Measurements from ENCODE around the gene TCP11. TPM values are rescaled to one million over a fixed set of nuclear protein-coding genes. Genes with fewer than 3 reads are reported as not detected.
A peak's percentile ranks its signal among the peaks of the same experiment; 100 is the strongest.

The TCP11 gene
- total RNA-seq, 1 donor: 2.2 TPM

GRCh38 chr6:35096129-35096862 lies 44.8 kb downstream of the TCP11 start:
- DNase-seq (ENCODE audit: low read depth in 2 of 3, low spot score in 2 of 3): no peak

GRCh38 chr6:35094183-35094582 lies 47.0 kb downstream of the TCP11 start:
- no peak for DNase-seq (ENCODE audit: low read depth in 2 of 3, low spot score in 2 of 3)

DNA sequence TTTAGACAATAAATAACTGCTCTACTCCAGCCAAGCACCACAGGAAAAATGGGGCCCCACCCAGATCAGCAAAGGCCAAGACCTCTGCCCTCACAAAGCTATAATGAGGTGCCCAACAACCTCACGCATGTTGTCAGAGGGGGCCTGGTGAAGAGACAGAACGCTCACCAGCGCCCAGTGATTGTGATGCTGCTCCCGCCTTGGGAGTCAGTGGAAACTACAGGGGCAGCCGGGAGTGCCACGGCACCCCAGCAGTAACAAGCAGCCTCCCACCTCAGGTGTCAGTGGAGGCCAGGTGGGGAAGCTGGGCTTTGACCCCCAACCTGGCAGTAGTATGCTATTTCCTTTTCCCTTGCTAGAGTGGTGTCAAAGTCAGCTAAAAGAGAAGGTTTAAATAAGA lies 47.4 kb downstream of the TCP11 start:
- DNase-seq (ENCODE audit: low read depth in 2 of 3, low spot score in 2 of 3): no peak

DNA sequence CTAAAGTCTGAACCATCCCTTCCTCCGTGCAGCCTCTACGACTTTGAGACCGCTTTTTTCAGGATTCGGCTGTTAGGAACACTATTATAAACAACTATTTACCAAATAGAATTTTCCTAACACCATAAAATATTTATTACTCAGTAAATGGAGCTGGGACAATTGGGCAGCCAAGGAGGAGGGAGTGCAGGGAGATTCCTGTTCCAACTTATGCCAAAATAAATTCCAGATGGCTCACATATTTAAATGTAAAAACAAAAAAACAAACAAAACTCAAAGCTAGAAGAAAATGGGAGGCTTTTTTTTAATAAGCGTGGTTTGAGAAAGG lies 48.1 kb downstream of the TCP11 start:
- no peak for DNase-seq (ENCODE audit: low read depth in 2 of 3, low spot score in 2 of 3)

DNA sequence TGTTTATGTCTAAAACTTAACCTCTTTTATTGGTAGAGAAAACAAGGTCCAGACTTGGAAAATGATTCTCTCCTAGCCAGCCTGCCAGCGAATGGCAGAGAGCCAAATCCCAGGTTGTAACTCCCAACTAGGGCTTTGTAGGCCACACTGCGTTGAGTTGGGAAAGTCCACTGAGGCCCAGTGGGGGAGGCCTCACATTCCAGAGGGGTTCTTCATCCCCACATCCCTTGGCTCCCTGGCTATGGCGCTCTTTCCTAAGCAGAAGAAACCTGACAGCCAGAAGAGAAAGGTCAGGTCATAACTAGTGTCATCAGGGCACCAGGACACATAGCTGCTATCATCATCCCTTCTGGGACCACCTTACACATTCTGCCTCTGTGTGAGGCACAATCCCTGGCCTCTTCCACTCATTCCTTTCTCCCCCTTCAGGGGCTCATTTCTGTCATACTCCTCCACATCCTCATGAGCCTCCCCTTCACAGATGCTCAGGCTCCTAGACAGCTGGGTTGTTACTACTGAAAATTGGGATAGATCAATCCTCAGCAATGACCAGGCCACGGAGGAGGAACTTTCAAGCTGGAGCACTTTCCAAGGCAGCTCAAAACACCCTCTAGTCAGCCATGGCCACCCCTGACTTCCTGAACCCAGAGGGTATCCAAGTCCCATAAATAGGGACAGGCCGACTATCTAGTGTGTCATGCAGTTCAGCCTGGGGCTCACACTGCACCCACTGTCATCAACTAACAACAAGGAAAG lies 48.6 kb downstream of the TCP11 start:
- no peak for DNase-seq (ENCODE audit: low read depth in 2 of 3, low spot score in 2 of 3)

DNA sequence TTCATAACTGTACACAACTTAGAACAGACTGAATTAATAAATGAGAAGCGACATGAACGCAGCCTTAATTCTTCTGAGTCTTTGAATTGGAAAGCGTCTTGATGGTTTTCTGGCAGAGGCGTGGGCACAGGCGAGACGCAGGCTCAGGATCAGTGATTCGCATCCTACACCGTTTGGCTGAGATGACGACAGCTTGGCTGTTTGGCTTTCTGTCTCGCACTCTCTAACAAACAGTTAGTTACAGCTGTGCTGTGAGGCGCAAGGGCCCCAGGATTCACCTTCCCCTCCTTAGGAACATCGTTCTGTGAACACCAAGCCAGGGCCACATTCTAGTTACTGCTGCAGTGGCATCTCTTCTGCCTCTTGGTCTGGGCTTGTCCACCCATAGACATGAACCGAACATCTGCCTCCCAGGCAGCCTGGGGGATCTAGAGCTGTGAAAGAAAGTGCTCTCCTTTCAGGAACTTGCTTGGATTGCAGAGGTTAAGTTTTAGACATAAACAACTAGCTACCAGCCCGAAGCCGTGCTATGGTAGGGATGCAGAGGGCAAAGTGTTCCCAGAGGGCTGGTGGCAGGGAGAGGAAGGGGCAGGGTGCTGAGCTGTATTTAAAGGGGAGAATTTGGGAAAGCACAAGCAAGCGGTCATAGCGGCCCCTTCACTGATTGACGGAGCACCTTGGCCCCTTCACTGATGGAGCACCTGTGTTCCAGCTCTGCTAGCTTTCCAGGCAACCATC lies 49.6 kb downstream of the TCP11 start:
- no peak for DNase-seq (ENCODE audit: low read depth in 2 of 3, low spot score in 2 of 3)

DNA sequence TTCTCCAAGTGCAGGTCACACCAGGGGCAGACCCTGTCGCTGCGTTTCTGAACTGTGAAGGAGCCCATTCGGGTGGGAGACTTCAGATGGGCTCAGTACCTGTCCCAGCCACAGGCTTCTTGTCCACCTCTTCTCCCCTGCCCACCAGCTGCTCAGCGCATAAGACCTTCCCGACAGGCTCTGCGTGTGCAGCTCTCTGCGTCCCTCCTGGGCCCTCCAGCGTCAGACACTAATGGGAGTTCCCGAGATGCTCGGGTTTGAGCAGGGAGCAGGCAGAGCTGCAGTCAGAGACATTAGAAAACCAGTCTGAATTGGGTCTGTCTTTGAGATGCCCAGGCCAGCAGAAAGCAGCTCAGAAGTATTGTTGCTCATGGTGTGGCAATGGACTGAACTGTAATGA lies 50.4 kb downstream of the TCP11 start:
- DNase-seq (ENCODE audit: low read depth in 2 of 3, low spot score in 2 of 3): no peak

DNA sequence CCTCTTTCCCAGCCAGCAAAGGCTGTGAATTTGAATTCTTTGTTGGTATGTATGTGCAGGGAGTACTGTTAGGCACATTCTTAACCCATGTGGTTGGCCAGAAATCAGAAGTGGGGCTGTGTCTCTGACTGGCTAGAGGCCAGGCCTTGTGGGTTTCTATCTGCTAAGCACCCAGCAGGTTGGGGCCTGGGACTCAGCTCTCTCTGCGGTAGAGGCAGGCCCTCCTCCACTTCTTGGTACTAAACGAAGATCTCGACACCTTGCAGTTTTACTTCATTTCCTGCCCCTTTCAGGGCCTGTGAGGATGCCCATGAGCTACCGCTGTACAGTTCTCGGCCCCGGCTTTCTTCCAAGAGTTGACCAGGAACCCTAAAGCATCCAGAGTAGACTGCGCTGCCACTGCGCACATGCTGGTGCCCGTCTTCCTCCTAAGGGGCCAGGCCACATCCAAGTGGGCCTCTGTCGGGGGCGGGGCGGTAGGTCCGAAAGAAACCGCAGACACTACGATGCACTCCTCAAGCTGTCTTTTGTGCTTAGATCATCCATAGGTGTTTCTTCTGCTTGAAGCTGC lies 51.1 kb downstream of the TCP11 start:
- DNase-seq (ENCODE audit: low read depth in 2 of 3, low spot score in 2 of 3): peak in 2 of 3 donors; percentile 25 to 89

DNA sequence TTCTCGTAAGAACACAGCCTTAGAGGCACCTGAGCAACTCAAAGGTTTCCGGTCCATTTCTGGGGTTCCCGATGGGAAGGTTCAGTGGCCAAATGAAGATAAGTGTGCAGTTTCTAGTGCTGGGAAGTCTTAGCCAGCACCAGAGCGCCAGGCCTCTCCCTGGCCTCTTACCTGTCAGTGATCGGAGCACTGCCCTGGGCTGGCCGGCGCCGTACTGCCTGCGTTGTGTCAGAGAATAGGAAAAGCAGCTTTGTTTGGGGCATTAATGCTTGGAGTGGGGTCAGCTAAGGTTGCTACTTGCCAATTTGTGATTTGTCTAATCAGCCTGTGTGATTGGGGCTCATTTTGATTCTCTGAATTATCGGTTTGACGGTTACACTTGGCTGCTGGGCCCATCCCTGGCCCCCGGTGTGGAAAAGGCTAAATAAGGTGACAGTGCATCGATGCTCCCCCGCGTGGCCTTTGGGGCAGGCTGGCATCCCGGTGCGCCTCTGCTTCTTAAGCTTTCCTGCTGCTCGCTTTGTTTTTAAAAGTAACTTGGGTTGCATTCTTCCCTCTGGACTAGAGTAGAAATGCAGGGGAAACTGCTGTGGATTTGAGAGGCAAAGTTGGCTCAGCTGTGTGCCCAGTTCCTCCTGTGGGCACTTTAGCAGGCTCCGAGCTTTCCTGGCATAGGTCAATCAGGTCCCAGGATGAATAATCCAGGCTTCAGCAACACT lies 51.8 kb downstream of the TCP11 start:
- DNase-seq (ENCODE audit: low read depth in 2 of 3, low spot score in 2 of 3): no peak

- DNase-seq (ENCODE audit: low read depth in 2 of 3, low spot score in 2 of 3): no peak
These were observed 52.6 kb downstream of the TCP11 start for GRCh38 chr6:35088281-35089215.

DNA sequence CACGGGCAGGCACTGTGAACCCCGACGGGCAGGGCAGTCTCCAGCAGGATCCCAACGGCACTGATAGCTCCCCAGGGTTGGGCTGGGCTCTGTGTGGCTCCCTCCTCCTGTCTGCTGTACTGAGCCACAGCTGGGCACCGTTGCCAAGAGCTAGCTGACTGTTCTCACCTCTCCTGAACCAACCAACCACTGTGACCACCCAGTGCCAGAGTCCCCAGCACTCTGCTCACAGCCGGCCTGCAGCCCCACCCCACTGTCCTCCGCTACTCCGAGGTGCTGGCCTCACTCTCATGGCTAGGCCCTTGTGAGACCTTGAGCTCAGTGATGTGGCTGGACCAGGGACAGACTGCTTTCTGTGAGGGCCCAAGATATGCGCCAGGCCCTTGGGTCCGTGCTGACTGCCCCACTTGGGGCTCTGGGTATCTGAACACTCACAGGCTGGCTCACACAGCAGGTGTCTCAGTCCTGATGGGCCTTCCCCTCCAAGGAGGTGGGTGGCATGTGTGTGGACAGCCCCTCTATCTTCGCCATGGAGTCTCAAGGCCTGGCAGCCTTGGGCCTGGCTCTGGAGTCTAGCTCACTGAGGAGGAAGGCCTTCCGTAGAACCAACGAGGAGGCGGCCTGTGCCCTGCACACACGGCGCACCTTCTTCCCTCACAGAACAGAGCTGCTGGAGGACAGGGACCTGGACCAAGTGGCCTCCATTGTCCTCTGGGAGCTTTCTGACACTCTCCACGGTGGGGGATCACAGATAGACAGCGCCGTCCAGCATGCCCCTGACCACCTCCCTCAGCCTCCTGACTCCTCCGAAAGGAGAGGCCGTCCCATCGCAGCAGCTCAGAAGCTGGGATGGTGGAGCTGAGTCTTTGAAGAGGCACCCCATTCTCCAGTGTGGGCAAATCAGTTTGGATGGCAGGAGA lies 53.5 kb downstream of the TCP11 start:
- DNase-seq (ENCODE audit: low read depth in 2 of 3, low spot score in 2 of 3): no peak

DNA sequence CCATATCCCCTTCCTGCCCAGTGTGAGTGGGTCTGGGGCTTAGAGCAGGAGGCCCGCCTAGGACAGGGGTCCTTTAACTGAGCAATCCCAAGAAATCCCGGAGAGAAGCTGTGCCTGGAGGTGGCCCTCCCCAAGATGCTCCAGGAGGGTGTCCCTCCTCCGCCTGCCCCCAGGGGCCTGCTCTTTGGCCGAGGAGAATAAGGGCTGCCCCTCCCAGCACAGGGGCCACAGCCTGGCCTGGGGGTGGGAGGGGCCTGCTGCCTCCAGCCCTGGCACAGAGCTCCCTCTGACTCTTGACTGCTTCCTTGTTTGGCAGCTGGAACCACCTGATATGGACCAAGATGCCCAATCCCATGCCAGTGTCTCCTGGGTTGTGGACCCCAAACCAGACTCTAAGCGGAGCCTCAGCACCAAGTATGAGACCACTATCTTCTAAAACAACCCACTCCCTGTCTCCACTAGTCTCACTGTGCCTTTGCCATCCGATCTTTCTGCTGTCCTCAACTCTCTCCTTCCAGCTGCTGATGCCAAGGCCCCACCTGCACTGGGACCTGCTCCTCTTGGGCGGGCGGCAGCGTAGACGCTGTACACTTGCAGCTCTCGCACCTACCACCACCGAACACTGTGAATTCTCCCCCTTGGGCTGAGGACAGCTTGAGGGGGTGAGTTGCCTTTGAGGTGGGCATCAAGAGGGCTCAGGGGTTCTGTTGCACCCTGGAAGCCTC lies 54.3 kb downstream of the TCP11 start:
- DNase-seq (ENCODE audit: low read depth in 2 of 3, low spot score in 2 of 3): no peak

DNA sequence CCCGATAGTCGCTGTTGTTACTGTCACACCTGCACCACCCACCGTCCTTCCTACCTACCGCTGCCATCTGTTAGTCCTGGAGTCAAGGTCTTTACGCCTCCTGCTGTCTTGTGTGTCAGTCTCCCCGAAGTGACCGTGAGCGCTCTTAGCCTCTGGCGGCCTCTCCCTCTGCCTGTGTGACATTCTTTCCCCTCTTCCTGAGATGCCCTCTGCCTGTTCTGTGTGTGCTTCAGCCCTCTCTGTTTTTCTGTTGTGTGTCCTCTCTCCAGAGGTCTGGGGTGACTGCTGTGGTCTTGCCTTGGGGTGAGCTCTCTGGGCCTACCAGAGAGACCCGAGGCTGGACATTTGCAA lies 54.9 kb downstream of the TCP11 start:
- no peak for DNase-seq (ENCODE audit: low read depth in 2 of 3, low spot score in 2 of 3)

GRCh38 chr6:35085359-35086281 lies 55.5 kb downstream of the TCP11 start:
- DNase-seq (ENCODE audit: low read depth in 2 of 3, low spot score in 2 of 3): no peak

DNA sequence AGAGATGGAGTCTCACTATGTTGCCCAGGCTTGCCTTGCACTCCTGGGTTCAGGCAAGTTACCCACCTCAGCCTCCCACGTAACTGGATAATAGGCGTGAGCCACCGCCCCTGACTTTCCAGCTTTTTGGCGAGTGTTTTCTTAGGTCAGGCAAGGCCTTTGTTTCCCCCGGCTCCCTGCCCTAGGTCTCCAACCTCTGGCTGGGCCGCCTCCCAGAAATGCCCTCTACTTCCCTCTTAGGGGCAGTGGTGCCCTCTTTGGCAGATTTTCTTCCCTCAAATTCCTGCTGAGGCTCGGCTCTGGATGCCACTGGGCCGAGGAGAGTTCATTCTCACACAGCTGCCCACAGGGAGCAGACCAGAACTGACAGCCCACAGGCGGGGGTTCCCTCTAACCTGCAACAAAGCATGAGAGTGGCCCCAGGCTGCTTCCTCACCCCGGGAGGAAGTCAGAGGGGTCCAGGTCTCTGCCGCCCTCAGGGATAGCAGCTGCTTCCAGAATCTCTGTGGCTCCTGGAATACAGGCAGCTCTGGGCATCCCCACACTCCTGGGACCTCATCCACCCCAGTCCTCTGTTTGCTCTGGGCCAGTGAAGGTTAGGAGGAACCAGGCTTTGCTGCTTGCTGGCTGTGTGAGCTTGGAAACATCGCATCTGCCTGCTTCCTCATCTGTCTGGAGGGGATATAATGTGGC lies 56.5 kb downstream of the TCP11 start:
- DNase-seq (ENCODE audit: low read depth in 2 of 3, low spot score in 2 of 3): no peak

DNA sequence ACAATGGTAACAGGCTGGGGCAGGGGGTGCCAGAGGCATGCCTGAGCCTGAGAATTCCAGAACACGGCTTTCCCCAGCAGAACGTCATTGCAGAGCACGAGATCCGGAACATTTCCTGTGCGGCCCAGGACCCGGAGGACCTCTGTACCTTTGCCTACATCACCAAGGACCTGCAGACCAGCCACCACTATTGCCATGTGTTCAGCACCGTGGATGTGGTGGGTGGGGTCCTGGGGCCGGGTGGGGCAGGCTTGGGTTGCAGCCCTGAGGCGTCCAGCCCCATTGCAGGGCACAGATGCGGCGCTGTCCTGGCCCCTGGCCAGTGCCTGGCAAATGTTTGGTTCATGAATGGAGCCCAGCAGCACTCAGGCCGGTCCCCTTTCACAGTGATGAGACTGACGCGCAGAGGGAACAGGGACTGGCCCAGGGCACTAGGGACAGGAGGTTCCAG lies 57.1 kb downstream of the TCP11 start:
- DNase-seq (ENCODE audit: low read depth in 2 of 3, low spot score in 2 of 3): no peak
